Measurements from ENCODE around the gene MTA1. TPM values are rescaled to one million over a fixed set of nuclear protein-coding genes. Genes with fewer than 3 reads are reported as not detected.

MTA1 gene
- 10 to 100 TPM; 69.0 to 83.7 (median 74.5) TPM for polyA plus RNA-seq (ENCODE audit: insufficient read length in 3 of 3)

DNA sequence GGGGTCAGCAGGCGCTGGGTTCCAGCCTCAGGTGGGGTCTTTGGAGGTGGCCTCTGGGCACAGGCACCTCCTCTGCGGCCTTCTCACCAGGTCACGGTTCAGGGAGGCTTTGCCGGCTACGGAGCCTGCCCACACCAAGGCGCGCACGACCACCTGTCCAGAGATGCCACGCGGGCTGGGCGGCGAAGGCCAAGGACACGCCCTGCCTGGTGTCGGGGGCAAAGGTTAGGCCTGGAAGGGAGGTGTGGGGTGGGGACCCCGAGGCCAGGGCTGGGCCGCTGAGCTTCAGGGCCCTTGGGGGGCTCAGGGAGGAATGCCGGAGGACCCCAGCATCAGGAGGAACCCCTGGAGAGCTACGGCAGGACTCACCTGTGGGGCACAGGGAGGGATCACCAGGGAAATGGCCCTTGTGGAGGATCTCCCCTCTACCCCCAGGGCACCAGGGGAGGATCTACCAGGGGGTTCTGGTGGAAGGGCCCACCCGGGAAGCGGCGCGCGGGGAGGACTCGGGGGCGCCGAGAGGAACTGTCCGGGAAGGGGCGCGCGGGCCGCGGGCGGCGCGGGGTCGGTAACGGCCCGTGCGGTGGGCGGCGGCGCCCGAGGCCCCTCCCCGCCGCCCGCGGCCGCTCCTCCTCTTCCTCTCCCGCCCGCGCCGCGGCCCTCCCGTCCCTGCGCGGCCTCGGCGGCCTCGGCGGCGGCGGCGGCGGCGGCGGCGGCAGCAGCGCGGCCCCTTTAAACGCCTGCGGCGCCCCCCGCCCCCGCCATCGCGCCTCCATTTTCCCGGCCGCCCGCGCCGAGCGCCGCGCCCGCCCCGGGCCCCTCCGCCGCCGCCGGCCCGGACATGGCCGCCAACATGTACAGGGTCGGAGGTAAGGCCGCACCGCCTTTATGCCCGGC, at the start of gene MTA1:
Gene MTA1 (plus strand): TSS at position 633 of the 897 bp plus-strand sequence. CDS start 209 bp downstream, at position 842.
- no peak for DNase-seq (ENCODE audit: low read depth in 3 of 3, low spot score in 2 of 3)

DNA sequence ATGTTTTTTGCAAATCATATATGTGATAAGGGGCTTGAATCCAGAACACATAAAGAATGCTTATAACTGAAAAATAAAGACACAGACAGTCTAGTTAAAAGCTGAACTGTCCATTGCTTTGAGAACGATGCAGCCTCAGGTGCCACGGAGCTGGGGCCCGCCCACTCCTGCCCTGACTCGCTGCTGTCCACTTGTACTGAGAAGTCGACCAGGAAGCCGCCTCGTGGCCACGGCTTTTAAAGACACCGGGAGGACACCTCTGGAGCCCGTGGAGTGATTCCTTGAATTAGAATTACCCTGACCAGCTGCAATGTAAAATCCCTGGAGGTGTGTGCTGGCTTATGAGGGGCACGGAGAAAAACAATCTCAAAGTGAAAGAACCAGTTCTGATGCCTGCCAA, 45.2 kb upstream of the MTA1 start:
- DNase-seq (ENCODE audit: low read depth in 3 of 3, low spot score in 2 of 3), result no peak

DNA sequence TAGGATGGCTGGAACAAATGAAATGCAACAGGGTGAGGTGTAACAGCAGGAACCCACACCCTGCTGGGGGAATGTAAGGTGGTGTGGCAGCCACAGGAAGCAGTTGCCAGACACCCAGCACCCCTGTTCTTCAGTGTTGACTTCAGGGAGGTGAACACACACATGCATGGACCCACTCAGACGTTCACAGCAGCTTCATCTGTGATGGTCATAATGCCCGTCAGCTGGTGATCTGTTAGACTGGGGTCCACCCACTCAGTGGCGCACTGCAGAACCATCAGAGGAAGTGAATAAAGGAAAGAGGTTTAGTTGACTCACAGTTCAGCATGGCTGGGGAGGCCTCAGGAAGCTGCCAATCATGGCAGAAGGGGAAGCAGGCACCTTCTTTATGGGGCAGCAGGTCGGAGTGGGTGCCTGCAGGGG, 44.0 kb upstream of the MTA1 start:
- DNase-seq (ENCODE audit: low read depth in 3 of 3, low spot score in 2 of 3), result no peak

DNA sequence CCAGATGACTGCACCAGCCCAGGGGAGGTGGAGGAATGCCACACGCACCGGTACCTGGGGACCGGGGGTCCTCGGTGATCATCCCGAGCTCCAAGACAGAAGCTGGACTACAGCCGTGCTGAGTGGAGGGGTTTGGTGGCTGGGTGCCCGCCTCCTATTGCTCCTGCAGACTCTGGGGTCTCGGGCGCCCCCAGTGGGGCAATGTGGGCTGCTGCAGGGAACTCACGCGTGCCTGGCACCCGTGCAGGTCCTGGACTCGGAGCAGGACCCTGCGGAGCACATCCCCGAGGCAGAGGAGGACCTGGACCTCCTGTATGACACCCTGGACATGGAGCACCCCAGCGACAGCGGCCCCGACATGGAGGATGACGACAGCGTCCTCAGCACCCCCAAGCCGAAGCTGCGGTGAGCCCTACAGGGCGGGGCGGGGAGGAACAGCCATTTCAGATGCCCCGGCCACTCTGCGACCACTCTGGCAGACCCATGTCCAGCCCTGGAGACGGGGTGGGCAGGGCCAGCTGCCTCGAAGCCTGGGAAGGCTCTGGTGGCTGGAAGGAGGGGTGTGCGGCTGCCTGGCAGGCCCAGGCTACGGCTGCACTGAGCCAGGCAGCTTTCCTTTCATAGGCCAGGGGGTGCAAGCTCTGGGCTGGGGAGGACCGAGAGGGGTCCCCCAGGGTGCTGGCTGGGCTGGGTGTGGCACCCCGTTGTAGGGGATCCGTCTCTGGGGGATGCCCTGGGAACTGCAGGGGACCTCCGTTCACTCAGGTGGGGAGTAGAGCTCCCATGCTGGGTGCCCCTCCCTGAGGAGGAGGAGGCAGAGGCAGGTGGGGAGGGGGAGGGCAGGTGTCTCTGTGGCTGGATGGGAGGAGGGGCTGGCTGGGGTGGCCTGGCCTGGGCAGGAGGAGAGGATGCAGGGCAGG, 42.8 kb upstream of the MTA1 start:
- DNase-seq (ENCODE audit: low read depth in 3 of 3, low spot score in 2 of 3), result no peak

DNA sequence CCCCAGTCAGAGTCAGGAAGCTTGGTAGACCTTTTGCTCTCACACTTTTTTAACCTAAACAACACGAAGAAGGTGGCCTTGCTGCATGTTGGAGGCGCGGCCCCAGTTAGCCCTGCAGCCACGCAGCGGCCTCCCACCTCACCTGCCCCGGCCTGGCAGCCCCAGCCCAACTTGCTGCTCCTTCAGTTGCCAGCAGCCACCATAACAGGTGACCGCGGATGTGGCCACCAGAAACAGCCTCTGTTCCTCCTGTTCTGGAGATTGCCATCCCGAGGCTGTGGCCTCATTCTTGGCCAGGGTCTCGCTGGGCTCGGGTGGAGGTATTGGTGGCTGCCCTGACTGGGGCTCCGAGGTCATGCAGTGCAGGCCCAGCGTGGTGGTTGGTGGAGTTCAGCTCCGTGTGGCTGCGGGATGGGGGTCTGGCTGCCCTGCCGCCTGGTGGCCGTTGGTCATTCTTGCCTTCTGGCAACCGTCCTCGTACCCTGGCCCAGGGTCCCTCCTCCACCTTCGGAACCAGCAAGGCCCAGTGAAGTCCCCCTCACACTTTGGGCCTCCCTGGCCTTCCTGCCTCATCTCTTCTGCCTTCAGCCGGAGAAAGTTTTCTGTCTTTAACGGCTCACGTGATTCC, 42.0 kb upstream of the MTA1 start:
- no peak for DNase-seq (ENCODE audit: low read depth in 3 of 3, low spot score in 2 of 3)

DNA sequence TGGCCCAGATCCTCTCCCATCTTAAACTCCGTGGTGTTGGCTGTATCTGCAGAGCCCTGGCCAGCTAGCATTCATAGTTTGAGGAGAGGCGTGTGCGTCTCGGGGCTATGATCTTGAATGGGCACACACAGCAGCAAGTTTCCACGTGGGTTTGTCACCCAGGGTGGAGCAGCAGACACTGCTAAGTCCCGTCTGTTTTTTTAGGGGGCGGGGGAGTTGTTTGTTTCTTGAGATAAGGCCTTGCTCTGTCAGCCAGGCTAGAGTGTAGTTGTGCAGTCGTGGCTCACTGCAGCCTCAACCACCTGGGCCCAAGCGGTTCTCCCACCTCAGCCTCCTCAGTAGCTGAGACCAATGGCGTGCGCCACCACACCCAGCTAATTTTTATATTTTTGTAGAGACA, 41.4 kb upstream of the MTA1 start:
- no peak for DNase-seq (ENCODE audit: low read depth in 3 of 3, low spot score in 2 of 3)

DNA sequence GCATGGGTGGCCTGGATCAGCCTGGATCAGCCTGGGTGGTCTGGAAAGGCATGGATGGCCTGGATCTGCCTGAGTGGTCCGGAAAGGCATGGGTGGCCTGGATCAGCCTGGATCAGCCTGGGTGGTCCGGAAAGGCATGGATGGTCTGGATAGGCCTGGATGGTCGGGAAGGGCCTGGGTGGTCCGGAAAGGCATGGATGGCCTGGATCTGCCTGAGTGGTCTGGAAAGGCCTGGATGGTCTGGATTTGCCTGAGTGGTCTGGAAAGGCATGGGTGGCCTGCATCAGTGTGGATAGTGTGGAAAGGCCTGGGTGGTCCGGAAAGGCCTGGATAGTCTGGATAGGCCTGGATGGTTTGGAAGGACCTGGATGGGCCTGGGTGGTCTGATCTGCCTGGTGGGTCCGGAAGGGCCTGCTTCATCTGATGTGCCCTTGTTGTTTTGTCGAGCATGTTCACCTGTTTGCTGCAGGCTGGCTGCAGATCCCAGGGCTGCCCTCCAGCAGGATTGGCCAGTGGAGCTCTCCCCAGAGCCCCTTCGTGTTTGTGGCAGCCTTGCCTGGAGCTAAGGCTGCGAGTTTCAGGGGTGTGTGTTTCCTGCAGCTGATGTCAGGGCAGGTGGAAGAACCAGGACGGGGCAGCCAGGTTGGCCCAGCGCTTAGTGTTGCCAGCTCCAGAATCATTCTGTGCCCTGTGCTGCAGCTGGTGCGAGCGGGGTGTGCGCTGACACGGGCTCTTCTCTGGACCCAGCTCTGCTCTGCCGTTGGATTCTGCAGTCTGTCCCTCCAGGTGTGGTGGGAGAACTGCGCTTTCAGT, 40.5 kb upstream of the MTA1 start:
- no peak for DNase-seq (ENCODE audit: low read depth in 3 of 3, low spot score in 2 of 3)

DNA sequence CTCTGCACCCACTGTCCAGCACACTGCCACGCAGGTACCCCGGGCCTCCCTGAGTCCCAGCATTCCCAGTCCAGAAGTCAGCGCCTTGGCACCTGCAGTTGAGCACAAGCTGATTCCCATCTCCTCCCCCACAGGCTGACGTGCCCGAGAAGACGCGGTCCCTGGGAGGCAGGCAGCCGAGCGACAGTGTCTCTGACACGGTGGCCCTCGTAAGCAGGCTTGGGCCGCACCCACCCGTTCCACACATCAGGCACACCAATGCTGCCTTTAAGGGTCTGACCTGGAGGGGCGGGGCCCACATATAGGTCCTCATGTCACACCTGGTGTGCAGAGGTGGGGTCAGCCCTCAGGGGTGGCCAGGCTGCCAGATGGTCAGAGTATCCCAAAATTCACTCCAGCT, 39.7 kb upstream of the MTA1 start:
- DNase-seq (ENCODE audit: low read depth in 3 of 3, low spot score in 2 of 3), result no peak

DNA sequence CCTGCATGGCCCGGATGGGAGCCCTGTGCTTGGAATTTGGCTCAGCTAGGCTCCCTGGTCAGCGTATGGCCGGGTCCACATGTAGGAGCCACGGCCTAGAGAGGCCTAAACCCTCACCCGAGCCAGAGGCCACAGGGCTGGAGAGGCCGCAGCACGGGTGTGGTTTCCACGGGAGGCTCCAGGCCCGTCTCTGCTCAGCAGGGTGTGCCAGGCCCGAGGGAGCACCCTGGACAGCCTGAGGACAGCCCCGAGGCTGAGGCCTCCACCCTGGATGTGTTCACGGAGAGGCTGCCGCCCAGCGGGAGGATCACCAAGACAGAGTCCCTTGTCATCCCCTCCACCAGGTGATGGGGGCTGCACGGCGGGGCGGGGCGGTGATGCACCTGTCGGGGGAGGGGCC, 38.9 kb upstream of the MTA1 start:
- no peak for DNase-seq (ENCODE audit: low read depth in 3 of 3, low spot score in 2 of 3)

DNA sequence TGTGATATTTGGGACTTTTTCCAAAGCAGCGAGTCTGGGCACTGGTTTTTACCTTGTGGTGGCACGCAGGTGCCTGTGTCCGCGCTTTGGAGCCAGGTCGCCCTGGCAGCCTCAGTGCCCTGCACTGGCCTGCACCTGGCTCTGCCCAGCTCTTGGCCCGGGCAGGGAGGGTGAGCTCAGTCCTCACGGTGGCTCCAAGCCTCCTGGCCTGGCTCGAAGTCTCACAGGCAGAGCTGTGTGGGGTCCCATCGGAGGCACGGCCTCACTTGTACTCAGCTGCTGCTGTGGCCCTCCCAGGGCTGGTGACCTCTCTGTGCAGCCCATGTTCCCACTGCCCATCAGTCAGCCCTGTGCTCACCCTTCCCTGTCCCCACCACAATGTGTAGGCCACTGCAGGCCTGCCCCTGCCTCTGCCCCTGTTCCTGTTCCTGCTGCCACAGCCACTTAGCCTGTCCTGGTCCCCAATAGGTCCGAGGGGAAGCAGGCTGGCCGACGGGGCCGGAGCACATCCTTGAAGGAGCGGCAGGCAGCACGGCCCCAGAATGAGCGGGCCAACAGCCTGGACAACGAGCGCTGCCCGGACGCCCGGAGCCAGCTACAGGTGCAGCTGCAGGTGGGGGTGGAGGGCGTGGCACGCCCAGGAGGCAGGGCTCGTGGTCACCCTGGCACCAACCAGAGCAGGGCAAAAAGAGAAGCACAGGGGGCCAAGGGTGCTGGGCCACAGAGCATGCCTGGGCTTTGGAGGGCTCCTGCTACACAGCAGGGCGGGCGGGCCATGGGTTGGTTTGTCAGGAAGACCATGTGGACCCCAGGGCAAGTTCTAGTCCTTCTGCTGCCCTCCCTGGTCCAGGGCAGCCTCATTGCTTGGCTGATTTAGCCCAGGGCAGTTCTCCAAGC, 37.9 kb upstream of the MTA1 start:
- DNase-seq (ENCODE audit: low read depth in 3 of 3, low spot score in 2 of 3), result no peak

DNA sequence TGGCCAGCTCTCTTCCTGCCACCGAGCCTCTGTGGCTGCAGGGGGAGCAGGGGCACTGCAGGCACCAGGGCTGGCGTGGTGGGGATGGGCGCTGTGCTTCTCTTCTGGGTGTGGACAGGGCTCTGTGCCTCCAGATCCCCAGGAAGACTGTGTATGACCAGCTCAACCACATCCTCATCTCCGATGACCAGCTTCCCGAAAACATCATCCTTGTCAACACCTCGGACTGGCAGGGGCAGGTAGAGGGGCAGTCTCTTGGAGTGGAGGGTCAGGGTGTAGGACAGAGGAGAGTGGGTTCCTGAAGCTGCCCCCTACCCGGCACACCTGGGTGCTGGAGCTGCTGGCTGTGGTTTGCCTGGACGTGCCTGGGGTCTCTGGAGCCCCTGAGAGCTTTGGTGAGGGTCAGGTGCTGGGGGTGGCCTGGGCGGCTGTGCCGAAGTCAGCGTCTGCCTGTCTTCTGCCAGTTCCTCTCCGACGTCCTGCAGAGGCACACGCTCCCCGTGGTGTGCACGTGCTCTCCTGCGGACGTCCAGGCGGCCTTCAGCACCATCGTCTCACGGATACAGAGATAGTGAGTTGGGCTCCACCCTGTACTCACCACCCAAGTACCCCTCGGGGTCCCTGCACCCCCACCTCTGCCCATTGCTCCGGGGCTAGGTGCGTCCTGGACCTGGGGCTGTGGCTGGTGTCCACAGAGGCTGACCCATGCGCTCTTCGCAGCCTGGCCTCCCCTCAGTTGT, 37.1 kb upstream of the MTA1 start:
- no peak for DNase-seq (ENCODE audit: low read depth in 3 of 3, low spot score in 2 of 3)

DNA sequence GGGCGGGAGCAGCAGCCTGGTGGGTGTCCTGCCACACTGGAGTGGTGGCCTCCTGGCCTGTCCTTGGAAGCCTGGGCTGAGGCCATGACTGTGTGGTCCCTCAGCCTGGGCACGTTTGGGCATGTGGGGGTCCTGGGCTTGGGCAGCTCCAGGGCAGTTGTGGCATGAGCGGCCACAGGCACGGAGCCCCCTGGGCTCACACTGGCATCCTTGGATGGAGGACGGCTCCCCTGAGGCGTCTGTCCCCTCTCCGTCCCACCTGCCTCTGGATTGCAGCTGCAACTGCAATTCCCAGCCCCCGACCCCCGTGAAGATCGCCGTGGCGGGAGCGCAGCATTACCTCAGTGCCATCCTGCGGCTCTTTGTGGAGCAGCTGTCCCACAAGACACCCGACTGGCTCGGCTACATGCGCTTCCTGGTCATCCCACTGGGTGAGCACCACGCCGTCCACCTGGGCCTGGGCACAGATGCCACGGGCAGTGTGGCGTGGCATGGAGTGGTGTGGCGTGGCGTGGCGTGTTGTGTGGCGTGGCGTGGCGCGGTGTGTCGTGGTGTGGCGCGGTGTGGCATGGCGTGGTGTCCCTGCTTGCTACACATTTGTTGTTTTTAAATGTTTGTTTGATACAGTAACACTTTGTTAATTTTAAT, 36.4 kb upstream of the MTA1 start:
- DNase-seq (ENCODE audit: low read depth in 3 of 3, low spot score in 2 of 3), result no peak

DNA sequence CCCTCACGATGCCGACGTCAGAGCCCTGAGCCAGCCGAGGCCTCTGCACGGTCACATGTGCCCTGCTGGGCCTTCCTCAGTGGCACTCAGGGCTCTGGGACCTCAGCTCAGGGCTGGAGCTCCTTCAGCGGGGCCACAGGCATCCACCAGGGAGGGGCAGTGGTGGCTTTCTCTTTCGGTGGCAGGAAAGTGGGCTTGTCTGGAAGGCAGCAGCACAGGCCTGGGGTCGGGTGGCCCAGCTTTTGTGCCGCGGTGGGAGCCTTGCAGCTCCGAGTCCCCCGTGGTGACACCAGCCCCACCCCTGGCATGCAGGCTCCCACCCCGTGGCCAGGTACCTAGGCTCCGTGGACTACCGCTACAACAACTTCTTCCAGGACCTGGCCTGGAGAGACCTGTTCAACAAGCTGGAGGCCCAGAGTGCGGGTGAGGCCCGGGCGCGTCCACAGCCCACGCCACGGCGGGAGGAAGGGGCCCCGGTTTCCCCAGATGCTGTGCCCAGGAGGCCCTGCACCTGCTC, 35.5 kb upstream of the MTA1 start:
- no peak for DNase-seq (ENCODE audit: low read depth in 3 of 3, low spot score in 2 of 3)

DNA sequence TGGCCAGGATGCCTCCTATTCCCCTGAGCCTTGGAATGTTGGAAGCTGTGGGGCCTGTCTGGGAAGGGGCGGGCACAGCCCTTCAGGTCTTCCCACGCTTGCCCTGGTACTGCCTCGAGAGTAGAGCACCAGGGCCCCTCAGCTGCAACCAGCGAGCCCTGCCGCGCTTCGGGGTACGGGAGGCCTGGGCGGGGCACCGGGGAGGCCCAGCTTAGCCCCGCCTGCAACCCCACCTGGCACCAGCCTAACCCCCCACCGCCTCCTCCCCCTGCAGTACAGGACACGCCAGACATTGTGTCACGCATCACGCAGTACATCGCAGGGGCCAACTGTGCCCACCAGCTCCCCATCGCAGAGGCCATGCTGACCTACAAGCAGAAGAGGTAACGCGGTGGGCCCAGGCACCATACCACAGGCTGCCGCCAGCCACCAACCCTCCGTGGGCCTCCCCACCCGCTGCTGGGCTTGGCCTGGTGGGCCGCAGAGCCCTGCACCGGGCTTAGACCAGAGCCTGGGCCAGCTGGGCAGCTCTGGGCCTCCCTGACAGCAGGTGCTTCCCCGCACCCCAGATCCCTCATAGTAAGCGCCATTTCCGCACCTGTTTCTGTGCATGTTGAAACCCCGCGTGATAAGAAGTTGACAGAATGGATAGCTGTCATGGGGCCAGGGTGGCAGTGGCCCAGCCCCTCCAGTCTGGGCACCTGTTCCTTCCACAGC, 34.9 kb upstream of the MTA1 start:
- no peak for DNase-seq (ENCODE audit: low read depth in 3 of 3, low spot score in 2 of 3)

DNA sequence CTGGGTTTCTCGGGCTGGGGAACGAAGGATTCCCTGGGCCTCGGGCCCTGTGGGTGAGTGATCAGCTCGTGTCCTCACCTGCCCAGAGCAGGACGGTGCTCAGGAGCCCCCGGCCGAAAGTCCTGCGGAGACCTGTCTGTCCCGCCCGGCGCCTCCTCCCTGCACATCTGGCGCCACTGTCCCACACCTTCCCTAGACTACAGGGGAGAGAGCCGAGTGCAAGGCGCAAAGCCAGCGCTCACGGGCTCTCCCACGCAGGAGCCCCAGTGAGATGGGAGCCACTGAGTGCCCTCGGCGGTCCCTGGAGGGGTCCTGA, 34.3 kb upstream of the MTA1 start:
- DNase-seq (ENCODE audit: low read depth in 3 of 3, low spot score in 2 of 3), result no peak

DNA sequence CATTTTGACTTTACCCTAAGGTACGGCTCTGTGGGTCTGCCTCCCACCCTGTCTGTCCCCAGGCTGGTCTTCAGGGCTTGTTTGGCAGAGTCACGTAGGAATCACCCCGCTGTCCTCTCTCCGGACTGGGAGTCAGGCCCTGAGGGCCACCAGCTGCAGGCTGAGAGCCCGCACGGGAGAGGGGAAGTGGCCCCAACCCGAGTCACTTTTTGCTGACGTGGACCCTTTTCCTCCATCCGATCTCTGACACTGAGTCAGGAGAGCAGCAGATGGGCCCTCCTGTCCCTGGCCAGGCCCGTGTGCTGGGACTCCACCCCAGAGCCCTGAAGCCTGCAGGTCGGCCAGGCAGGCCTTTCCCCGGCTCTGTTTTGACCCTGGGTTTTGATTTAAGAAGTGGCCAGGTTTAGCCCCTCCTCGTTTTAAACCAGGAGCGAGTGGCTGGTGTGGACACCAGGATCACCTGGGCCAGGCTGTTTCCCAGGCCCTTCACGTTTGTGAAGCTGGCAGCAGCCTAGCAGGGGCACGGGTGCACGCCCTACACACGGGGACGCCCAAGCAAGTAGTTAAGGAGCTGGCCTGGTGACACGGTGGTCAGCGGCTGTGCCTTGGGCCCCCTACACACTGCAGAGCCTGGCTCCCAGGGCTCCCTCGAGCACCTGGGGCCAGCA, 33.8 kb upstream of the MTA1 start:
- no peak for DNase-seq (ENCODE audit: low read depth in 3 of 3, low spot score in 2 of 3)

Data from right renal cortex interstitium (tissue), 3 donors.